Measurements from ENCODE around the gene NEDD1.
A peak's percentile ranks its signal among the peaks of the same experiment; 100 is the strongest.

NEDD1 gene

GRCh38 chr12:96906849-96907670, at the start of gene NEDD1:
Gene NEDD1, plus strand, starts transcription at chr12:96907257. Its CDS starts 2,503 bp downstream, at chr12:96909760.
- DNase-seq: peak; percentile 85

DNA sequence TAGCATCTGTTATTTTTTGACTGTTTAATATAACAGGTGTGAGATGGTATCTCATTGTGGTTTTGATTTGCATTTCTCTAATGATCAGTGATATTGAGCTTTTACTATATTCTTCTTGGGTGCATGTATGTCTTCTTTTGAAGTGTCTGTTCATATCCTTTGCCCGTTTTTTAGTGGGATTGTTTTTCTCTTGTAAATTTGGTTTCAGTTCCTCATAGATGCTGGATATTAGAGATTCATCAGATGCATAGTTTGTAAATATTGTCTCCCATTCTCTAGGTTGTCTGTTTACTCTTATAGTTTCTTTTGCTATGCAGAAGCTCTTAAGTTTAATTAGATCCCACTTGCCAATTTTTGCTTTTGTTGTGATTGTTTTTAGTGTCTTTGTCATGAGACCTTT, 48.9 kb upstream of the NEDD1 start:
- DNase-seq: no peak

DNA sequence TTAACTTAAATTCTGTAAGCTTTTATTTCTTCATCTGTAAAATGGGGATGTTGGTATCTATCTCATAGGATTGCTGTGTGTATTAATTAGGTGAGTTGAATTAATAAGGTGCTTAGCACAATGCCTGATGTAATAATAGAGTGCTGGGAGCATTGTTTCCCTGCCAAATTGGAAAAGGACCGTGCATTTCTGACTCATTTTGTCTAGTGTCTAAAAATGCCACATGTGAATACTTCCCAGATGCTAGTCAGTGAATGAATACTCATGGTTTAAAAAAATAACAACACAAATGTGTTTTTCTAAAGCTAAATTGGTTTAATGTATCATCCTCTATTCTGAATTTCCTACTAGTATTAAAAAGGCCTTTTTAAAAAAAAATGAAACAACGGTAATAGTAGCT, 45.4 kb upstream of the NEDD1 start:
- DNase-seq: no peak

GRCh38 chr12:96862326-96862725, 44.7 kb upstream of the NEDD1 start:
- DNase-seq: no peak

- no peak for DNase-seq
These were observed 42.7 kb upstream of the NEDD1 start for GRCh38 chr12:96864335-96864734.

DNA sequence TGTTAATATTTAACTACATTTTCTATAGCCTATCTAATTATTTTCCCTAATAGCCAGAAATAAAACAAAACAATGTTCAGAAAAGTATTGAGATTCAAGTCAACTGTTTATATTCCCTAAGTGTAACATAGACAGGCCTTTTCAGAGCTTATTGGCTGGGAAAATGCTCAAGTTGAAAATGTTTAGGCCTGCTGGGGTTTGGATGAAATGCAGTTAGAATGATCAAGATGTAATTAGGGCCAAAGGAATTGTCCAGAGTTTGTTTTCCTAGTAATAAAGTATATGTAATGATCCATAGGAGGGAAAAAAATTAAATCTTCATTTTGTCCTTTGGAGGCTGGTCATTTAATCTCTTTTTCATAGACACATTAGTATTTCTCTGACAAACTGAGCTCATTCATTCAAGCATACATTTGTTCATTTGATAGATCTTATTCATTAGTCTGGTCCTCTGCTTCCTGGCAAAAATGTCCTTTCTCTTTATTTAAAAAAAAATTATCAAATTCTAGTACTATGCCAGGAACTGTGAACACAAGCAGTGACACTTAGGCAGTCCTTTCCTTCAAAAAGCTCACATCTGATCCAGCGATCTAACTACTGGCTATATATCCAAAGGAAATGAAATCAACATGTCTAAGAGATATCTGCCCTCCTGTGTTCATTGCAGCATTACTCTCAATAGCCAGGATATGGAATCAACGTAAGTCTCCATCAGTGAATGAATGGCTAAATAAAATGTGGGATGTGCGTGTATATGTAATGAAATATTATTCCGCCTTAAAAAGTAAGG, 40.1 kb upstream of the NEDD1 start:
- no peak for DNase-seq

DNA sequence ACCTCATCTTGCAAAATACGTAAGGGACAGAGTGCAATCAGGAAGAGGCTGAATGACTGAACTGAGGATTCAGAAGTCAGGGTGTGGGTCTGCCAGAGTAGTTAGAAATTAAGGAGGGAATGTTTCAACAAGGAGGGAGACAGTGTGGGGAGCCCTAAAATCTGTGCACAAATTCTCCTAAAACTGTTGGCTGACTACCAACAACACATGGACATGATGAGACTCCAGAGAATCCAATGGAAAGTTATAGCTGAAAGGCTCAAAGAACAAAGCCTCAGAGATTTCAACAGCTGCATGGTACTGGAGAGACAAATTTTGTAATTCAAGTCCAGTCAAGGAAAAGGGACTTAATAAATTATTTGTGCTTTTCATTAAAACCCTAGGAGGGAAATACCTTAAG, 36.1 kb upstream of the NEDD1 start:
- no peak for DNase-seq

DNA sequence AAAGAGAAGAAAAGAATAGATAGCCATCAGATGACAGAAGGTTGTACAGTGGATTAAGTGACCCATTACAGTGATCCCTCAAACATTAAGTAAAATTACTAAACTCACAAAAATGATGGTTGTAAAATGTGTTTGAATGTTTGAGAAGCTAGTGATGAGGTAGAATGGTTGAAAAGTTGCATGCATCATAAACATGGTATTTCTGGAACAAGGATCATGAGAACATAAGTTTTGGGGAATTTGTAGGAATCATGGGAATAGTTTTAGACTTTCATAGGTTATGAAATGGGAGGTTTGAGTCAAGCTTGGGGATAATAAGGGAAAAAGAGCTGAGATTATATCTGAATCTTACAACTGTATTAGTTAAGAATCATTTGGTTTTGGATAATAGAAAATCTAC, 34.1 kb upstream of the NEDD1 start:
- DNase-seq: no peak

DNA sequence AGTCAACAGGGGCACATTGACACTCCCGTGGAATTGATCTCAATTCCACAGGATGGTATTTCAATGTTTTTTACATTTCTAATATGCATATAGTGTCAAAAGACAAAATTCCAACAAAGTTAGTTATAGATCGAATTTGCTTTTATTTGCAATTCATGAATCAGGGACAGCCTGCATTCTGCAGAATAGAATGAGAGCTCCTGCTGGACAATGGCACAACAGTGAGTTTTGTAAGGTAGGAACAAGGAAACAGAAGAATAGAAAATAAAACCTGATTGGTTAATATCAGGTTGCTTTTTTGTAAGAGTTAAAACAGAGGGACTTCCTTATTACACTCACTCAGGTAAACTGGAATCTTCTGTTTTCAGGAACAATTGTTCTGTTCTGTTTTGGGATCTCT, 32.8 kb upstream of the NEDD1 start:
- no peak for DNase-seq

GRCh38 chr12:96876966-96877365, 30.1 kb upstream of the NEDD1 start:
- DNase-seq: no peak

- no peak for DNase-seq
These were observed 28.4 kb upstream of the NEDD1 start for GRCh38 chr12:96878704-96879103.

DNA sequence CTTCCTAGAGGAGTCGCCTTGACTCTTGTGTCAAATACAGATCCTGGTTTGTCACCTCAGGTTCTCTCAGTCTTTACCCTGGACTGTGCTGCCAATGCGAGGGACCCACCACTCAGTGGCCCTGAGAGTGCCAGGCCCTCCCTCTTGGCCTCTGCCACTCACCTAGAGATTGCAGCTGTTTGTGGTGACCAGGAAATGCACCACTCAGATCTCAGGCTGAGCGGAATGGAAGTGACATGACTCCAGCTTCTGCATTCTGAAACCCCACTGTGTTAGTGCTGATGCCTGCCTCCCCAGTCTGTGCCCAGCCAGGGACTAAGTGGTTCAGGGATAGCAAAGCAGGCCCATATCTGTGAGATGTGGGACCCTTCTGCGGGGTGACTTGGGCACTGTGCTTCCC, 27.8 kb upstream of the NEDD1 start:
- no peak for DNase-seq

DNA sequence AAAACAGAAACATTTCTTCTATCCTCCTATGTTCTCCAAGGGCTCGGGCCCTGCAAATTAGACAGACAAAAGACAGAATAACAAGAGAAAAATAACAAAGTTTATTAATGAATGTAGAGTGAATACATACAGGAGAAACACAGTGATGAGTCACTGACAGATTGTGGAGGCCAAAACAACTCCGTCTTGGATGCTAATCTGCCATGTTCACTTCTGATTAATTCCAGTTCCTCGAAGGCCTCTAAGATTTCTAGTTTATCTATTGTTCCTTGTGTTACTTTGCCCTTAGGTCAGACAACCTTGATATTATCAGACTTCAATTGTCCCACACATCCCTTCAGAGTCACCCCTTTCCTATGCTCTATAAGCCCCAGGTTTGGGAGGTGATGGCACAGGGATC, 26.8 kb upstream of the NEDD1 start:
- no peak for DNase-seq

GRCh38 chr12:96881608-96882007, 25.4 kb upstream of the NEDD1 start:
- no peak for DNase-seq

- DNase-seq: no peak
These were observed 24.2 kb upstream of the NEDD1 start for GRCh38 chr12:96882862-96883261.

- no peak for DNase-seq
These were observed 23.5 kb upstream of the NEDD1 start for GRCh38 chr12:96883571-96883970.

DNA sequence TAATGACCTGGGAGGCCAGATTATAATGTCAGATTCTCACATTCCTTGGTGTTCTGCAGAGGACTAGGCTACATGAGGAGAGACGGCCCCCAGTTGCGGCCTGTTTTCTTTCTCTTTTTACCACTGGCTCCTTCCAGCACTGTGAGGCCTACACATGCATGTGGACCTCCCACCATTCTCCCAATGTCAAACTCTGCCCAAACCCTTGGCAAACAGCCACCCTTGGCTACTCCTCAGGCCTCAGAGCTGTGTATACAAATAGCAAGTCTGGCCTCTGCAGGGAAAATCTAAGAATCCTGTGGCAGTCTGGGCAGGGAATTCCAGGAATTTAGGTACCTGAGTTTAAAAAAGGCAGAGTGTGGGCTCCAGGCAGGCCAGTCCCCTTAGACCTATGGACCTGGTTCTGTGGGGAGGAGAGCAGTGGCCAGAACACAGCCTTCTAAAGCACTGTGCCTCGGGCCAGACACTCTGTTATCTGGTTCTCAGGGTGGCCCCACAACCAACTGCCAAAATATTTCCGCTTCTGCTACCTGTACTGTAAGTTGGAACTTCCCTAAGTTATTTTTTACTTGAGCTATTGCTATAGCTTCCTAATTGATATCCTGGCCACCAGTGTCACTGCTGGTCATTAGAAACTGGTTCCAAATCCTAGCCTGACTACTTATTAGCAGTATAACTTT, 19.9 kb upstream of the NEDD1 start:
- DNase-seq: no peak

DNA sequence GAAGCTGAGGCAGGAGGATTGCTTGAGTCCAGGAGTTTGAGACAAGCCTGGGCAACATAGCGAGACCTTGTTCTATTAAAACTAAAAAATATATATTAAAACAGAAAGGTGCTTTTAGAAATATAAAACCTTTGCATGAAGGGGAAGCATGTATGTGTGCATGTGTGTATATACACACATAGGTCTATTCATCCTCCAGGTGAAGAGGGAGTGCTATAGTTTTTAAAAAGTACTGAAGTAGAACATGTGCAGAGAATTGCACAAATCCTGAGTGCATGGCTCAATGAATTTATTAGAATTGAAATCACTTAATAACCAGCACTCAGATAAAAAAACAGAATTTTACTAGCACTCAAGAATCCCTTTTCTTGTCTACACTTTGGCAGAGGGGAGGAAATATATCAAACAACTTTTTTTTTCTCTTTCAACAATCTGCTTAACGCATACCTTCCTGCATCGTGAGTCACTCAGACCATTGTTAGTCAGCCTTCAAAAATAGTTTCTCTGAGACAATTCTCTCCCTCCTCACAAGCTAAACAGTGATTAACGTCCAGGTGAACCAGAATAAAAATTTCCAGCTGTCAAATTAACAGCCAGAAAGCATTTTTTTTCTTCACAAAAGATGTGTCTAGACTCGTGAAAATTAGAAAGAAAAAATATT, 17.7 kb upstream of the NEDD1 start:
- DNase-seq: no peak

DNA sequence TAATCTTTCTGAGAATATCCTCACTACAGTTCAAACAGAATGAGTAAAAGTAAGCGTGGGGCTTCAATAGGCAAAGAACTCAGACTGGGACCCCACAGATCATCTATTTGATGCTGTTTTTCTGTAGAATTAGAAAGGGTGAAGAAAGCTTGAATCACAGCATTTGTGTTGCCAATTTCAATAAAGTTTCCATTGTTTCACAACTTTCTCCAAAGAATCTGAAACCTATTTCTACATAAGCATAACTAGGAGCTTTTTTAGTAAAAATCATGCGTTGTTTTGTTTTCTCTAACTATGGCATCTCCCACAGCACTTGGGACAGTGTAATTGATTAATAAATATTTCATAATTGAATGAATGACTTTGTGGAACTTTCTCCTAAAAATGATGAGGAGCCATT, 16.7 kb upstream of the NEDD1 start:
- DNase-seq: no peak

DNA sequence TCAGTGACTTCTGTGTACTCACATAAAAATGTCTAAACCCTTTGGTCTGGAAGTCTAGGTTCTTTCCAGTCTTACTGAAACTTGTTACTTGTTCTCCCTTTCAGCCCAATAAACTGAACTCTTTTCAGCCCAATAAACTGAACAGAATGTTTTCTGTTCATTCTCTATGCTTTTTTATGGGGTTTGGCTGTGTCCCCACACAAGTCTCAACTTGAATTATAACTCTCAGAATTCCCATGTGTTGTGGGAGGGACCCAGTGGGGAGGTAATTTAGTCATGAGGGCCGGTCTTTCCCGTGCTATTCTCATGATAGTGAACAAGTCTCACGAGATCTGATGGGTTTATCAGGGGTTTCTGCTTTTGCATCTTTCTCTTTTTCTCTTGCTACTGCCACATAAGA, 15.0 kb upstream of the NEDD1 start:
- no peak for DNase-seq

GRCh38 chr12:96897421-96897820, 9.6 kb upstream of the NEDD1 start:
- DNase-seq: no peak

DNA sequence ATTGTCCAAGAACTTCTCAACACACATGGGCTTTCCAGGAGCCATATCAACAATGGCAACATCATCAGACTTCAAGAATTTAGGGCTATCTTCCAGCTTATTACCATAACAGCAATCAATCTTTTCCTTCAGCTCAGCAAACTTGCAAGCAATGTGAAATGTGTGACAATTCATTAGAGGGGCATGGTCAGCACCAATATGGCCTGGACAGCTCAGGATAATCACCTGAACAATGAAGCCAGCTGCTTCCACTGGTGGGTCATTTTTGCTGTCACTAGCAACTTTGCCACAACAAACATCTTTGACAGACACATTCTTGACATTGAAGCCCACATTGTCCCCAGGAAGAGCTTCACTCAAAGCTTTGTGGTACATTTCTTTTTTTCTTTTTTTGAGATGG, 5.9 kb upstream of the NEDD1 start:
- DNase-seq: no peak

GRCh38 chr12:96902076-96902475, 5.0 kb upstream of the NEDD1 start:
- no peak for DNase-seq

All from NCI-H774 (cell line).